Caki2 (cell line): Measurements from ENCODE around the gene CATSPERD. TPM values are rescaled to one million over a fixed set of nuclear protein-coding genes. Genes with fewer than 3 reads are reported as not detected.
"Not testable (repeated sequence)": the region's sequence is repeated elsewhere in the genome, so short reads cannot be mapped to it uniquely, and the experiment has no call there.

ENCODE experiments used
- DNase-seq: peaks from one replicate; pipeline ENCODE4 v3.0.0-alpha.2; 2015; ENCODE audit warnings: low read depth
- in situ Hi-C: cut with HindIII; loops from 2 replicates; pipeline ENCODE4 v1.10.0; 2016; ENCODE audit warnings: low sequenced_read_pairs, low pct_unique_long_range_greater_than_20kb, mixed read lengths
- total RNA-seq: library from RNA; depleted of rRNA; stranded (reverse); fragments of >200 nt; shearing (Covaris generic); gene quantifications from 2 replicates; pipeline ENCODE4 v1.2.3, GENCODE V29; 2014; ENCODE audit warnings: low replicate concordance

Gene CATSPERD
- total RNA-seq, 1 experiment from 2014 or later = not detected

- no peak for DNase-seq
- in situ Hi-C loops = no loop called here
Measured at GRCh38 chr19:5695649-5696195, 24.7 kb upstream of the CATSPERD start.

- no peak for DNase-seq
- in situ Hi-C loops = no loop called here
Measured at GRCh38 chr19:5696196-5697021, 24.0 kb upstream of the CATSPERD start.

DNA sequence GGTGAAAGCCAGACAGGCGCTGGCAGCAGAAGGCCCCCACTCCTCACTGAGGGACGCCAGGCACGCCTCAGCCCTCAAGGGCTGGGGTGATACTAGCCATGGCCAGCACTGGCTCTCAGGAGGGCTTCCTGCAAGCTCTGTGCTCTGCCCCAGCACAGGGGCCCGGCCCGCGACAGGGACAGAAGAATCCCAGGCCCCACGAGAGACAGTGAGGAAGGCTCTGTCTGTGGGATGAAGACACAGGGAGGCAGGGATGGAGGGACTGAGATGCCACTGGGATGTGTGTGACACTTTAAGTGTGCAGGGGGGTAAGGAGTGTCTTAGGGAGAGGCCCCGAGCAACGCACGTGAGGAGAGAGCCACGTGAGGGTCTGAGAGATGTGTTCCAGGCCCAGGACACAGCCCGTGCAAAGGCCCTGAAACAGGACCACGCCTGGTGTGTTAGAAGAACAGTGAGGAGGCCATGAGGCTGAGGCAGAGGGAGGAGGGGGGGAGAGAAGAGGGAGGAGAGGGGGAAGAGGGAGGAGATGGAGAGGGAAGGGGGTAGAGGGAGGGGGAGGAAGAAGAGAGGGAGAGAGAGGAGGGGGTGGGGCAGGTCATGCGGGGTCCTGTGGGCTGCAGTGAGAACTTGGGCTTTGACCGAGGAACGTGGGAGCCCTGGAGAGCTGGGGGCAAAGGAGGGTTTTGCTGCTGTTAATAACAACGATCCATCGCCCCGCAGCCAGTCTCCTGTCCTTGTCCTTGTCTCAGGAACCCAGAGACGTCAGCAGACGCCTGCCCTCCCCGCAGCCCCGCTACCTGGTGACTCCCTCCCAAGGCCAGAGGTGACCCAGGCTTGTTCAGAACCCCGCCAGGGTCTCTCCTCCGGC, 23.2 kb upstream of the CATSPERD start:
- DNase-seq = no peak
- in situ Hi-C loops = no loop called here

DNA sequence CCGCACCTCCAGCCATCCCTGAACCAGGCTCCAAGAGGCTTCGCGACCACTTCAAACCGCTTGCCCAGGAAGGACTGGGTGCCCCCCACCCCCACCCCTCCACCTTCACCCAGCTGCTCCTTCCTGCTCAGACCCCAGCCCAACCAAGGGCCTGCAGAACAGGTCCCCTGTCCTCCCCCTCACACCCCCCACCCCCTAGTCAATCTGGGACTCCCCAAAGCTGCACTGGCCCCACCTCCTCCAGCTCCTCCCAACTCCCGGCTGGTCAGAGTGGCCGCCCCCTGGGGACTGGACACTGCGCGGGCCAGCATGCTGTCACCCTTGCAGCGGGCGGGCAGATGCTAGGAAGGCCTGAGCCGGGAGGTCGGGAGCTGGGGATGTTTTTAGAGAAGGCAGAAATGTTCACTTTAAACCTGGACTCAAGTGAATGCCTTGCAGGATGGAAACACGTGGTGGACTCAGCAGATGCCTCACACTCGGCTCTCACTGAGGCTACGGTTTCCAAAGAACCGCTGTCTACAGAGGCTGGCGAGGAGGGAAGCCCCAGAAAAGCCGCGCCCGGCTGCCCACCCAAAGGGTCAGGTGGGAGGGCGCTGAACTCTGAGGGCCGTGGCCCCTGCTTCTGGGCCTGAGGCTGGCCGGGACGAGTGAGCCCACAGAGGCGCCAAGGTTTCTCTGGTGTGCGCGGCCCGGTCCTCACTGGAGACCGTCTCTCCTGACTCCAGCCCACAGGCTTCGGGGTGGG, 22.4 kb upstream of the CATSPERD start:
- no peak for DNase-seq
- in situ Hi-C loops = no loop called here

GRCh38 chr19:5698635-5699422, 21.6 kb upstream of the CATSPERD start:
- in situ Hi-C loops = no loop called here
- no peak for DNase-seq

GRCh38 chr19:5700455-5701092, 19.9 kb upstream of the CATSPERD start:
- in situ Hi-C loops = no loop called here
- no peak for DNase-seq

DNA sequence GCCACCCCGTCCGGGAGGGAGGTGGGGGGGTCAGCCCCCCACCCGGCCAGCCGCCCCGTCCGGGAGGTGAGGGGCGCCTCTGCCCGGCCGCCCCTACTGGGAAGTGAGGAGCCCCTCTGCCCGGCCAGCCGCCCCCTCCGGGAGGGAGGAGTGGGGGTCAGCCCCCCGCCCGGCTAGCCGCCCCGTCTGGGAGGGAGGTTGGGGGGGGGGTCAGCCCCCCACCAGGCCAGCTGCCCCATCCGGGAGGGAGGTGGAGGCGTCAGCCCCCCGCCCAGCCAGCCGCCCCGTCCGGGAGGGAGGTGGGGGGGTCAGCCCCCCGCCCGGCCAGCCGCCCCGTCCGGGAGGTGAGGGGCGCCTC, 18.4 kb upstream of the CATSPERD start:
- DNase-seq, in situ Hi-C loops: not testable (repeated sequence)

- no peak for DNase-seq
- in situ Hi-C loops = no loop called here
Measured at GRCh38 chr19:5703819-5704818, 16.3 kb upstream of the CATSPERD start.

DNA sequence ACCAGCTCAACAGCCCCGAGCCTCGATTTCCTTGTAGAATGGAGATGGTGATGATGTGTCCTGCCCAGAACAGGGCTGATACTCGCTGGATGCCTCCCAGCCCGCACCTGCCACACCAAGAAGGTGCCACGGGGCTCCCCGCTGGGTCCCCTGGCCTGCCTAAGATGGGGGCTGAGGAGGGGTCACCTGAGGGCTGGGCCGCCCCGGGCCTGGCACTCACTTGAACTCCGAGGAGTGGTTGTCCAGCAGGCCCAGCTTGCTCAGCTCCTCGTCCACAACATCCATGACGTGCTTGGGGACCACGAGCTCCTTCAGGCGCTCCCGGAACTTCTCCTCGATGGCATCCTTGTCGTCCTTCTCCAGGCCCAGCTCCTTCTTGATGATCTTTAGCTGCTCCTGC, 14.9 kb upstream of the CATSPERD start:
- in situ Hi-C loops = no loop called here
- no peak for DNase-seq

DNA sequence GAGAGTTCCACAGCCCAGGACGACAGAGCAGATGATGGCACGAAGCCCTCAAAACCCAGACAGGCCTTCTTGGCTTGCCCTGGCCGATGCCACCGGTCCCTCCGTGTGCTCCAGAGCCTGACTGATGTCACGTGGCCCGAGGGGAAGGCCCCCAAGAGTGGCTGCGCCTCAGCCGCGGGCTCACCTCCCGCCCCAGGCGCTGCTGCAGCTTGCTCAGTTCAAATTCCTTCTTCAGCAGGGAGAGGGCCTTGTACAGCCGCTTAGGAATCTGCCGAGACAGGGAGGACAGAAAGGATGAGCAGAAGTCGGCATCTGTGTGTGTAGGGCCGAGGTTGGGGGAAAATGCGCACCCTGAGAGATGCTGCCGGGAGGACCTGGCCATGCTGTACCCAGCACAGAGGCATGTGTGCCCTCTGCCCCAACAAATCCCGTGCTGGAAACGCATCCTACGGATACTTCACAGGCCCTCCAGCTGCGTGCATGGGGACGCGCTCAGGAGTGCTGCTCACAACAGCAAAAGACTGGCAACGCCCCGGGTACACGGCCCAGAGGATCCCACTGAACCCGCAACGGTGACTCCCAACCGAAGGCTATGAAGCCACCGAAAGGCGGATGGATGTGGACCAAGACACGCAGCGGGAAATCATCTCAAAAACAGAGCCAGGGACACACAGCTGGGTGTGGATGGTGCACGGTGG, 13.4 kb upstream of the CATSPERD start:
- in situ Hi-C loops = no loop called here
- DNase-seq = no peak

DNA sequence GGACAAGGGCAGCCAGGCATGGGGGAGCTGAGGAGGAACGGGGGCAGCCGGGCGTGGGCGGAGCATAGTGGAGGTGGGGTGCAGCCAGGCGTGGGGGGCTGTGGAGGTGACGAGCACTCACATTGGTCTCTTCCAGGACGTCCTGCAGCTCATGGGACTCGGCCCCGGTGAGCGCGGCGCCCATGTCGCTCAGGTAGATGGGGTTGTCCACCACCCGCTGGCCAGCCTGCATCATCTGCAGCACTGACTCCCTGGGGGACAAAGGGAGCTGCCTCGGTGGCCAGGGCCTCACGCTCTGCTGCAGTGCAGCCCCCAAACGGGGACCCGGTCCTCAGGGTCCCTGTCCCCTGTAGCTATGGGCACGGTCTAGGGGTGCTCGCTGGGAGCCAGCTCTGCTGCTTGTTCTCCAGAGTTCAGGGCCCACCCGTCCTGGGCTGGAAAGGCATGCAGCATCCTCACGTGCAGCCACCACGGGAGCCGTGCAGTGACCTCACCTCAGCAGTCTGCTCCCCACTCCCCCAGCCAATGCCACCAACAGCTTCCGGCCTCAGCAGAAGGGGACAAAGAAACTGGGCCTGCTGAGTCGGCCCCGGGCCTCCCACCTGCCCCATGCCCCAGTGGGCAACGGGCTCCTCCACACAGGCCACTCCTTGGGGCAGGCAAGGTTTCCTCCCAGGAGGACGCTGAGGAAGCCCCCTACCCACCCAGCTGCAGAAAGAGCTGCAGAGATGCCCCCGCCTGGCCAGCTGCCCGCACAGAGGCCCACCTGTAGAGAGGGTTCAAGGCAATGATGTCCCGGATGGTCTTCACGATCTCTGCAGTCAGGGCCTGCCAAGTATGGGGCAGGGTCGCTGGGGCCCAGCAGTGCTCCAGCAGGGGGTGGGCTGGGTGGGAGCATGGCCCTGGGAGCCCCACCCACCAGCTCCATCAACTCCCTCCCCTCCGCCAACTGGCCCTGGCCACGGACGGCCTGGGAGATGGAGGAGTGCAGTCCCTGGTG, 12.6 kb upstream of the CATSPERD start:
- in situ Hi-C loops = no loop called here
- no peak for DNase-seq

DNA sequence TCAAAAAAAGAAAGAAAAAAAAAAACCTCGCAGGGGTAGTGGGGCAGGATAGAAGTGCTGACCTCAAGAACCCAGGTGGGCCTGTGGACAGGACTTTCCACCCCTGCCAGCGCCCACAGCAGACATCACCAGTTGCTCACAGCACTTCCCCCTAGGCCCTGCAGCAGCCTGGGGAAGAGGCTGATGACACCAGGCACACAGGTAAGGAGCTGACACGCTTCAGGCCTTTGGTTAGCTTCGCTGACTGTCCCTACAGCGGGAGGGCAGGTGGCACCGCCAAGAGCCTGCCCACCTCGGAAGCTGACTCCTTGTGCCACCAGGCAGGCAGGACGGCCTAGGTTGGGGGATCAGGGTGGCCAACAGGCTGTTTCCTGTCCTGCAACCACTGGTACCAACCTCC, 9.4 kb upstream of the CATSPERD start:
- DNase-seq = no peak
- in situ Hi-C loops = no loop called here

DNA sequence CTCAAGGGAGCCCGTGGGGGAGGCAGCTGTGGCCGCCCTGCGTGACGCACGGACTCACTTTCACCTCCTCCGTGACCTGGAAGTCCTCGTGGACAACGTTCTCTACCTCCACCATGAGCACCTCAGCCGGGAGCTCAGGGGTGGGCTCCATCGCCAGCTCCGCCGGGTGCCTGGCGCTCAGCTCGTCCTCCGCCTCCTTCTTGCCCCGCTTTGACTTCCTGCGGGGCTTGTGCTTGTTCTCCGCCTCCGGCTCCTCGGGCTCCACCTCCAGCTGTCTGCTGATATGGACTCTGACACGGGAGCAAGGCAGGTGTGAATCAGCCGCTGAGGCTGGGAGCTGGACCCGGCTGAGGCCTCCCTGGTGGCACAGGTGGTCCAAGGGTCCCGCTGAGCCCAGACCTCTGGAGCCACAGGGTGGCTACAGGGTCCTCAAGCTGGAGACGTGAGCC, 8.7 kb upstream of the CATSPERD start:
- in situ Hi-C loops = no loop called here
- no peak for DNase-seq

GRCh38 chr19:5713228-5713627, 7.2 kb upstream of the CATSPERD start:
- in situ Hi-C loops = no loop called here
- DNase-seq = no peak

- DNase-seq = no peak
- in situ Hi-C loops = no loop called here
Measured at GRCh38 chr19:5714816-5715215, 5.6 kb upstream of the CATSPERD start.
